ENCODE data around the gene GGTLC3. TPM values are rescaled to one million over a fixed set of nuclear protein-coding genes. Genes with fewer than 3 reads are reported as not detected.
"Not testable (repeated sequence)": the region's sequence is repeated elsewhere in the genome, so short reads cannot be mapped to it uniquely, and the experiment has no call there.

Gene GGTLC3
- total RNA-seq = not detected in 2 replicates

GRCh38 chr22:18518061-18518460 lies at the start of gene GGTLC3:
Gene GGTLC3, minus strand, starts transcription at chr22:18518161. Its CDS starts 264 bp downstream, at chr22:18517897.
- intact Hi-C loops (cut with micrococcal nuclease) = not testable (repeated sequence)

DNA sequence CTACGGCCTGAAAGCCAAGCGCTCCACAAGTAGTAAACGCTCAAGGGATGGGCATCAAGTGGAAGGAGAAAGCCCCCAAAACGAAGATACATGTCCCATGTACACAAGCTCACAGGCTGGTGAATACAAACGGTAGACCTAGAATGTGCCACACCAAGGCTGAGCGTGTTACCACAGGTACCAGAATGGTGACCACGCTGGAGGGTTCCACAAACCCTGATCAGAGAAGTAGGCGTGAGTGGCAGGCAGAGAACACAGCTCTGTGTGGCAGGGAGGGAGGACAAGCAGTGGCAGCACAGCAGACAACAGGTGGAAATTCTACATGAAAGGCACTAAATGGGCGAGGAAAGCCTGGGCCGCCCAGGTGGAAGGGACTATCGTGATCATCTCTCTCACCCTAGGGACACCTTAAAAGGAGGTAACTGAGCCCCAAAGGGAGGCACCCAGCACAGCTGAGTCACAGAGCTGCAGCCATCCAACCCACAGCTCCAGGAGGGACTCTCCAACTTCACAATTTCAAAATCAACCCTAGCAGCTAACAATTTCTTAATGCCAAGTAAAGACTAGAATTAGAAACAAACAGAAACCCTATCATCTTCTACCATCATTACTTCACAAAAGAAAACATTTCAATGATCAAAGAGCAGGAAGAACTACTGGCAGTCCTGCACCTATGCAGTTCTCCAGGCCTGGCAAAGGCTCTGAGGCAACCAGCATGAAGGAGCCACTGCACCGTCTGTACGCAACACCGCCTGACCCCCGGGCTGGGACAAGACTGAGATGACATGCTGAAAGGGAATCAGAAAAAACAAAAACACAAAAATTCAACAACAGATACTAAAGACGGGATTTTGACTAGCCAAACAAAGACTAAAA lies 42.4 kb upstream of the GGTLC3 start:
- intact Hi-C loops (cut with micrococcal nuclease) = not testable (repeated sequence)

DNA sequence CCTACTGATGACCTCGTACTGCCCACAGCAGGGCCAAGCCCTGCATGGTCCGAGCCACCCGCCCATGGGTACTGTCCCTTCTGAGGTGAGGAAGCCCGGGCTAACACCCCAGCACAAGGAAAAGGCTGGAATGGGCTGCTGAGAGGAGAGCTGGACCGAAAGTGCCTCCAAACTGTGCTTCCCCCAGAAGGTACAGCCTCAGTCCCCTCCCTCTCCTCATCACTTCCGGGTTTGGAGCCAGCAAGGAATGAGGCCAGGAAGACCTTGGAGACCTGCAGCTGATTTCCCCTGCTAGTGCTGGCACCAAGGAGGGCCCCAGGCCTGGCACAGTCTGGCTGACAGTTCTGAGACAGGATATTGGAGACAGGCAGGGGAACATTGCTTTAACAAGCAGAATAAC lies 41.0 kb upstream of the GGTLC3 start:
- intact Hi-C loops (cut with micrococcal nuclease) = not testable (repeated sequence)

GRCh38 chr22:18558516-18558915 lies 40.6 kb upstream of the GGTLC3 start:
- intact Hi-C loops (cut with micrococcal nuclease) = not testable (repeated sequence)

DNA sequence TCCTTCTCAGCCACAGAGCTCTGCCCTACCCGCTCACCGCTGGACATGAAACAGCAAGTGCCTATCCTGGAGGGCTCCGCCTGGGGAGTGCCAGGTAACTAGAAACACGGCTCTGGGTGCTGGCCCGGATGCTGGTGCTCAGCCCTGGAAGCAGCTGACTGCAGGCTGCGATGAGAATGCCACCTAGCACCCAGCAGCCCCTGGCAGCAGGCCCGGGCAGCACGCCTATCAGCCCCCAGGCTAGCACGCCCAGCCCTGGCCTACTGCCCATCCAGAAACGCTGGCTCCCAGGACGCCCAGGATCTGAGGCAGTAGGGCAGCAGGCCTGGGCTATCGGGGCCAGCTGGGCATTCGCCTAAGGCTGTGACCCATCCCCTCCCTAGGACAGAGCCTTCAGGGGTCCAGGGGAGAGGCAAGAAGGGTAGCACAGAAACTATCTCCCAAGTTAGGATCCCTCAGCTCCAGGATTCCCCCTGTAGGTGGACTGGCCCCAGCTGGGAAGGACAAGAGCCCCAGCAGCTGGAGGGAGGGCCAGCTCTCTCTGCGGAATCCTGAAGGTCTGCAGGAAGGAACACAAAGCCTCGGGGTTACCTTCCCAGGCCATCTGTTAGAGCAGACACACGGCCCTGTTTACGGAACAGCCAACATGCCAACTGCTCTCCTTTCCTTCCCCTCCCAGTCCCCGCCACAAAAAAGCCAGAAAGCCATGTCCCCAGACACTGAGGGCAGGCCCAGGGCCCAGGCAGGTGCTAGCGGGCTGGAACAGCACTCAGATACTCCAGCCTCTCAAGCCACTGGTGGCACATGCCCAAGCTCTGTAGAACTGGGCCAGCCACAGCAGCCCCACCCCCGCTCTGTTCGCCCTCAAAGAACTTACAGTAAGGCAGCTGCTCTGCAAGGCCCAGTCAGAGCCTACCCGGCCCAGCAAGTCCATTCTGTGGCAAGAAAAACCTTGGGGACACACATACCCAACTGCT lies 36.6 kb upstream of the GGTLC3 start:
- intact Hi-C loops (cut with micrococcal nuclease) = not testable (repeated sequence)

GRCh38 chr22:18552839-18553597 lies 35.1 kb upstream of the GGTLC3 start:
- intact Hi-C loops (cut with micrococcal nuclease) = not testable (repeated sequence)

DNA sequence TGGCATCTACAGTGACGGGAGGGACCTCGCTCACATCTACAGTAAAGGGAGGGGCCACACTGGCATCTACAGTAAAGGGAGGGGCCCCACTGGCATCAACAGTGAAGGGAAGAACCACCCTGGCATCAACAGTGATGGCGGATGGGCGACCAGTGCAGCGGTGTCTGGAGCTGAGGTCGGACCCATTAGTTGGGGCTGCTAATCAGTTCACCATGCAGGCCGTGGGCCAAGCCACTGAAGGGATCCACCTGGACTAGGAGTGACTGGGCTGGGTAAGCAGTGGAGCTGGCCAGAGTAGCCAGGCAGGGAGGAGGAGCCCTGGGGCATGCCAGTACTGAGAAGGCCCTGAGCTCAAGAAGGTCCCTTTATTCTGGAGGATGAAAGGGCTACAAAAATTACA lies 33.1 kb upstream of the GGTLC3 start:
- intact Hi-C loops (cut with micrococcal nuclease) = not testable (repeated sequence)

DNA sequence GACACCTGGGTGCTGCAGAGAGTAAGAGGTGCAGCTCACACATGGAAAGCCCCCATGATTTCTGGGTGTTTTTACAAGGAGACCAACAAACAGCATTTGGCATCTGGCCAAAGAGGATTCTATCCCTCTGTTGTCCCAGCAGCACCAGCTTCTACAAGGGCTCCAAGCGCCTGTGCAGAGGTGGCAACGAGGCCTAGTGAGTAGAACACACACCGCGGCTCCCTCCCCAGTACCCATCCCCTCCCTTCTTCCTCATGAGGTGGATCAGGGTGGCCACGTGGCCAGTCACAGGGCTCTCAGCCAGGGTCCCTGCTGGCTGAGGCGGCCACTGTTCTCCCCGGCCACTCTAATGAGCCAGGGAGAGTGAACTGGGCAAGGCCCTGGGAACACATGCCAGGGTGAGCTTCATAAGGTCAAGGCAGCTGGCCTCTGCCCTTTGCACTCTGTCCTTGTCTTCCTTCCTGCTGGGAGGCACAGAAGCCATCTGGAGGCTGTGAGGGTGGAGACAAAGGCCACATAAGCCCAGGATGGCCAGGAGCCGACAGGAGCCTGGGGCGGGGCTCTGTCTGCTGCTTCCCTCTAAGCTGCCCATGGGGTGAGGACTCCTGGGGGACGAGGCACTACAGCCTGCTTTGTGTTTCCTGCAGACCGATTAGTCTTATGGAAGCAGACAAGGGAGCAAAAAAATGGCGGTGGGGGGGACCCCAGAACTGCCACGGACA lies 31.7 kb upstream of the GGTLC3 start:
- intact Hi-C loops (cut with micrococcal nuclease) = not testable (repeated sequence)

GRCh38 chr22:18544615-18545014 lies 26.7 kb upstream of the GGTLC3 start:
- intact Hi-C loops (cut with micrococcal nuclease) = not testable (repeated sequence)

DNA sequence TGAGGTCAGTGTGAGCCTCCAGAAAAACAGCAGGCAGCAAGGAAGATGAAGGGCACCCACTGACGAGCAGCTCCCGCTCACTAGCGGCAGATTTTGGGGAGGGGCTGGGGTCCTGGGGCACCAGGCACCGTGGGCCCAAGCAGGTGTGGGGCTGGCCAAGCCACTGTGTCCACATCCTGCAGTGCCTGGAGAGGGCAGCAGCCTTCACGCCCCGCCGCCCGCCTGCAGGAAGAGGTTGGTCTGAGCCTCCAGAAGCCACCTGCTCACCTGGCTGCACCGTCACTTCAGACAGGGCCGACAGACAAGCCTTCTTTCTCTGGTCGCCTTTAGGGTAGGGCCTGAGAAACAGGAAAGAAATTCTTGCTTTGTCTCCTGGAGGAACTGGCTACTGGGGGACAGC lies 25.4 kb upstream of the GGTLC3 start:
- intact Hi-C loops (cut with micrococcal nuclease) = not testable (repeated sequence)

GRCh38 chr22:18539994-18540393 lies 22.0 kb upstream of the GGTLC3 start:
- intact Hi-C loops (cut with micrococcal nuclease) = not testable (repeated sequence)

- intact Hi-C loops (cut with micrococcal nuclease) = not testable (repeated sequence)
Observed at GRCh38 chr22:18534315-18534714, 16.4 kb upstream of the GGTLC3 start.

DNA sequence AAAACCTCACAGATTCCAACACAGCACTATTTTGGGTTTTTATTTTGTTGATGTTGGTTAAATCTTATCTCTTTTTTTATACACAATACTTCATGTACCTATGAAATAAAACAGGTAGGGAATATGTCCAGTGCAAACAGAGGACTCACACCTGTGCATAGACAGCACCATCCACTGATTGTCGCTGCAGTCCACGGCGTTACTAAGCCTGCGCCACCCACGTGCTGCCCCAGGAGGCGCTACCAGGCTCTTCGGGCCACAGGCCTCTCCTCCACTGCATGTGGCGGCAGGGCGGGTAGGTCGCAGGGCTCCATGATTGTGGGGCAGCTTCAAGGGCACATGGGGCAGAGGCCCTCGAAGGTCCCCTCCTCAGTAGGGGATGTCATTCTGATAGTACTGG lies 15.7 kb upstream of the GGTLC3 start:
- intact Hi-C loops (cut with micrococcal nuclease) = not testable (repeated sequence)

- intact Hi-C loops (cut with micrococcal nuclease) = not testable (repeated sequence)
Observed at GRCh38 chr22:18529416-18530145, 11.6 kb upstream of the GGTLC3 start.

DNA sequence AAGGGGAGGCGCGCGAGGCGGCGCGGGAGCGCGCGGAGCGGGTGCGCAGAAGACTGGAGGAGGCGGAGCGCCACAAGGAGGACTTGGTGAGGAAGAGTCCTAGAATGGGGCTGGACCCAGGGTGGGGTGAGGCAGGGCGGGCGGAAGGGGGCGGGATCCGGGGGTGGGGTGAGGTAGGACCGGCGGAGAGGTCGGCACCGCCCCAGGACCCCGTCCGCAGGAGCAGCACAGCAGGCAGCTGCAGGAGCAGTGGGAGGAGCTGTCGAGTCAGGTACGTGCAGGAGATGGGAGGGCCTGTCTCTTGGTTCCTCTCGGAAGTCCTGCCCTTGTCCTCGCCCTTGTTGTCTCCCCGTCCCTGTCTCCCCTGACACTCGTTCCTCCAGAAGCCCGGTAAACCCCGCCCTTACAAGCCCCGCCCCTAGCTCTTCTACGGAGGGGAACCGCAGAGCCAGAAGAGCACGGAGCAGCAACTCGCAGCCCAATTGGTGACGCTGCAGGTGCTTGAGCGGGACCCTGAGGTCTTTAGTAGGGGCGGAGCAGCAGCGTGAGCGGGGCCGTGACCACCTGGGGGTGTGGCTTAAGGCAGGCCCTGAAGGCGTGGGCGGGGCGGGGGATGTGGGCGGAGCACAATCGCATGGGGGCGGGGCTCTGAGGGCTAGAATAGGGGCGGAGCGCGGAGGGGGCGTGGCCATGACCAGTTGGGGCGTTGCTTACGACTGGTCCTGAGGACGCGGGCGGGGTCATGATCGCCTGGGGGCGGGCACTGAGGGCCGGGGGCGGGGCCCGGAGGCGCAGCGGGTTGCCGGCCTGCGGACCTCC lies 10.8 kb upstream of the GGTLC3 start:
- intact Hi-C loops (cut with micrococcal nuclease) = not testable (repeated sequence)

DNA sequence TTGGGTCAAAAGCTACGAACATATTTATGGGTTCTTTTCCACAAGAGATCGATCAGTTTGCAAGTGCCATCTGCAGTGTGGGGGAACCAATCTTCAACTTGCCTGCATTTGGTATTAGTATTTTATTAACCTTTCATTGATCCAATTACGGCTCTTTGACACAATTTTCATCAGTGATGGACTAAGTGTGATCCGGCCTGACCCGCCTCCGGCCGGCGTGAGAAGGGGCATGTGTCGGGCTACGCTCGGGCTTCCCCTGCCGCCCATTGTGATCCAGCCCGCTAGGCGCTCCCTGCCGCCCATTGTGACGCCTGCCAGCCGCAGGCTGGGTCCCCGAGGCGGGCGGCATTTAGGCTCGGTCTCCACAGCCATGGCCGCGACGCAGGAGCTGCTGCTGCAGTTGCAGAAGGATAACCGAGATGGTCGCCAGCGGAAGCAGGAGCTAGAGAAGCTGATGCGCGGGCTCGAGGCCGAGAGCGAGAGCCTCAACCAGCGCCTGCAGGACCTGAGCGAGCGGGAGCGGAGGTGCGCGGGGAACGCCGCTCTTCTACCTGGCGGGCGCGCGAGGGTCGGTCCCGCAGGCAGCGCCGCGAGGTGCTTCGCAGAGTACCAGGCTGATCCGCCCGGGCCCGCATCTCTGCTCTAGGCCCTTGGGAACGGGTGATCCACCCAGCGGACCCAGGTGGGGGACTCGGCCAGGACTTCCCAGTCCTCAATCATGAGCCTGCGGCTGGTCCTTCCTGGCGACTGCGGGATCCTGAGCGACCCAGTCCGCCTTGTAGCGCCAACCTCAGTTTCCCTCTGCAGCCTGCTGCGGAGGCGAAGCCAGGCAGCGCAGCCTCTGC lies 10.0 kb upstream of the GGTLC3 start, which contains the start of gene TMEM191B:
Gene TMEM191B, plus strand, starts transcription at position 51 of the 845 bp plus-strand sequence. Its CDS starts 179 bp downstream, at position 230.
- intact Hi-C loops (cut with micrococcal nuclease) = not testable (repeated sequence)

DNA sequence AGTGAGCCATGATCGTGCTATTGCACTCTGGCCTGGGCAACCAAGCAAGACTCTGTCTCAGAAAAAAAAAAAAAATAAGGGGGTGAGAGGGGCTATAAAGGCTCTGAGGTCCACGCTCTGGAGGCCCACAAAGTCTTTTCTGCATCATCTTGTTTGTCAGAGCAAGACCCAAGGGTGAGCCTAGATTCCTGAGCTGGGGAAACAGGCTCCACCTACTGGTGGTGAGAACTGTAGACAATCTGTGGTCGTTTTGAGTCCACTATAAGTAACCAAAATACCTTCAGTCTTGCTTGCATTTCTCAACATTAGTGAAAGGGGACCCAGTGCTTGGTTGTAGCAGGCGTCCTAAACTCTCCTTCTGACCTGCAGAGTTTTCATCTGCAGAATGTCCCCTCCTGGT lies 5.4 kb upstream of the GGTLC3 start:
- intact Hi-C loops (cut with micrococcal nuclease) = not testable (repeated sequence)

GRCh38 chr22:18522762-18523161 lies 4.8 kb upstream of the GGTLC3 start:
- intact Hi-C loops (cut with micrococcal nuclease) = not testable (repeated sequence)

Measured in T-helper 2 cell treated with Interferon-gamma antibody and Interleukin-4, amounts not matched to agents 100 ng/mL and 5 ng/mL, for 36 hours (primary cell).